ENCODE results near the gene PDCD4.
"Not testable (repeated sequence)": the region's sequence is repeated elsewhere in the genome, so short reads cannot be mapped to it uniquely, and the experiment has no call there.

DNA sequence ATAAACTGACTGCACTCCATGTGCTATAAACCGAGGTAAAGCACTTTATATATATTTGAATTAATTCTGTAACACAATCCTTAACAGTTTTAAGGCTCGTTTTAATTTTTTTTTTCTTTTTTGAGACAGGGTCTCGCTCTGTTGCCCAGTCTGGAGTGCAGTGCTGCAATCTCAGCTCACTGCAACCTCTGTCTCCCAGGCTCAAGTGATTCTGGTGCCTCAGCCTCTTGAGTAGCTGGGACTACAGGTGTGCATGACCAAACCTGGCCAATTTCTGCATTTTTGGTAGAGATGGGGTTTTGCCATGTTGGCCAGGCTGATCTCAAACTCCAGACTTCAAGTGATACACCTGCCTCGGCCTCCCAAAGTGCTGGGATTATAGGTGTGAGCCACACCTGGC, 43.9 kb downstream of the PDCD4 start:
- TF ChIP-seq, protein P1, sequence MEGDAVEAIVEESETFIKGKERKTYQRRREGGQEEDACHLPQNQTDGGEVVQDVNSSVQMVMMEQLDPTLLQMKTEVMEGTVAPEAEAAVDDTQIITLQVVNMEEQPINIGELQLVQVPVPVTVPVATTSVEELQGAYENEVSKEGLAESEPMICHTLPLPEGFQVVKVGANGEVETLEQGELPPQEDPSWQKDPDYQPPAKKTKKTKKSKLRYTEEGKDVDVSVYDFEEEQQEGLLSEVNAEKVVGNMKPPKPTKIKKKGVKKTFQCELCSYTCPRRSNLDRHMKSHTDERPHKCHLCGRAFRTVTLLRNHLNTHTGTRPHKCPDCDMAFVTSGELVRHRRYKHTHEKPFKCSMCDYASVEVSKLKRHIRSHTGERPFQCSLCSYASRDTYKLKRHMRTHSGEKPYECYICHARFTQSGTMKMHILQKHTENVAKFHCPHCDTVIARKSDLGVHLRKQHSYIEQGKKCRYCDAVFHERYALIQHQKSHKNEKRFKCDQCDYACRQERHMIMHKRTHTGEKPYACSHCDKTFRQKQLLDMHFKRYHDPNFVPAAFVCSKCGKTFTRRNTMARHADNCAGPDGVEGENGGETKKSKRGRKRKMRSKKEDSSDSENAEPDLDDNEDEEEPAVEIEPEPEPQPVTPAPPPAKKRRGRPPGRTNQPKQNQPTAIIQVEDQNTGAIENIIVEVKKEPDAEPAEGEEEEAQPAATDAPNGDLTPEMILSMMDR (conservative IDR thresholded peaks at IDR 0.05; ENCODE audit: low read length) = not testable (repeated sequence)
- TF ChIP-seq EZH2phosphoT487 (IDR thresholded peaks at IDR 0.05; ENCODE audit: borderline replicate concordance, low read depth, low read length) = not testable (repeated sequence)
